Fibroblast of mammary gland (primary cell): ENCODE data around the gene ZC3H12D.

Experiments used
- DNase-seq: peaks from one replicate; pipeline ENCODE4 v3.0.0-alpha.2; 2010; ENCODE audit warnings: low read depth
- H3K4me3 ChIP-seq: 2 replicates; pipeline ENCODE4 v1.5.1; 2011; ENCODE audit warnings: low read depth, mild to moderate bottlenecking, low read length, moderate library complexity; ENCODE audit not compliant: control insufficient read depth
- TF ChIP-seq, protein P1 (sequence below): conservative IDR thresholded peaks from 2 replicates; pipeline ENCODE4 v1.5.1; 2011; ENCODE audit warnings: low read depth, low read length, inconsistent platforms; ENCODE audit not compliant: control insufficient read depth, insufficient read depth

The ZC3H12D gene

DNA sequence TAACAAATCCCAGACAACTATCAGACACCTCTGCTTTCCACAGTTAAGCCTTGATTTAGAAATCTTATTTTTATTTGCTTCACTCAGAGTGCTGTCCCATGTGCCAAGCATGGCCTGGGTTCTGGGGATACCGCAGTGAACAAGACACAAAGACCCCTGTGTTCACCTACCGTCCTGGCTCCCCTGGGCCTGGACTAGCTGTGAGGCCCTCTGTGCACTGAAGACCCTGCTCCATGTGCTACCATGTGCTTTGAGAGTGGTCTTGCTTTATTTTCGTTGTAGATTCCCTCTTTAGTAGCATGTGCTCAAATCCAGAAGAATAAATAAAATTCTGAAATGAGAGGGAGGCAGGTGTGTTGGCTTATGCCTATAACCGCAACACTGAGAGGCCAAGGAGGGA, 62.2 kb downstream of the ZC3H12D start:
- TF ChIP-seq, protein P1, sequence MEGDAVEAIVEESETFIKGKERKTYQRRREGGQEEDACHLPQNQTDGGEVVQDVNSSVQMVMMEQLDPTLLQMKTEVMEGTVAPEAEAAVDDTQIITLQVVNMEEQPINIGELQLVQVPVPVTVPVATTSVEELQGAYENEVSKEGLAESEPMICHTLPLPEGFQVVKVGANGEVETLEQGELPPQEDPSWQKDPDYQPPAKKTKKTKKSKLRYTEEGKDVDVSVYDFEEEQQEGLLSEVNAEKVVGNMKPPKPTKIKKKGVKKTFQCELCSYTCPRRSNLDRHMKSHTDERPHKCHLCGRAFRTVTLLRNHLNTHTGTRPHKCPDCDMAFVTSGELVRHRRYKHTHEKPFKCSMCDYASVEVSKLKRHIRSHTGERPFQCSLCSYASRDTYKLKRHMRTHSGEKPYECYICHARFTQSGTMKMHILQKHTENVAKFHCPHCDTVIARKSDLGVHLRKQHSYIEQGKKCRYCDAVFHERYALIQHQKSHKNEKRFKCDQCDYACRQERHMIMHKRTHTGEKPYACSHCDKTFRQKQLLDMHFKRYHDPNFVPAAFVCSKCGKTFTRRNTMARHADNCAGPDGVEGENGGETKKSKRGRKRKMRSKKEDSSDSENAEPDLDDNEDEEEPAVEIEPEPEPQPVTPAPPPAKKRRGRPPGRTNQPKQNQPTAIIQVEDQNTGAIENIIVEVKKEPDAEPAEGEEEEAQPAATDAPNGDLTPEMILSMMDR = no peak
- no peak overlapping the region for H3K4me3 ChIP-seq
- no peak for DNase-seq

DNA sequence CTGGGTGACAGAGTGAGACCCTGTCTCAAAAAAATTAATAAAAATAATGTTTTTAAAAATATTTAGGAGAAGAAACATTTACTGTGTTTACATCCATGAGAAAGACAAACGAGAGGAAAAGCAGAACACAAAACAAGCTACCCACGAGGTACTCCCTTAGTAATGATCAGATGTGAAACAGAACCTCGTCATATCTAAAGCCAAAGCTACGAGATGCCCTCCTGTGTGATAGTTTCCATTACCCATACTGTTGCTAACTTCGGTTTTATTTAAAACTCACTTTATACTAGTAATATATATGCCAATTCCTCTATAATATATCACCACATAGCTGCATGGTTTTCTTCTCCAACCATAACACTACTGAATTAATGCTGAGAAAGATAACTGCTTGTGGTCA, 63.7 kb downstream of the ZC3H12D start:
- no peak for DNase-seq
- TF ChIP-seq, protein P1 = no peak
- no peak overlapping the region for H3K4me3 ChIP-seq

- TF ChIP-seq, protein P1 = no peak
Observed at GRCh38 chr6:149419696-149420404, 65.0 kb downstream of the ZC3H12D start.

GRCh38 chr6:149414821-149415220, 70.0 kb downstream of the ZC3H12D start:
- no peak overlapping the region for H3K4me3 ChIP-seq
- DNase-seq = no peak
- TF ChIP-seq, protein P1 = no peak

More at GRCh38 chr6:149419696-149420404, 65.0 kb downstream of the ZC3H12D start:
- DNase-seq = no peak
- no peak overlapping the region for H3K4me3 ChIP-seq

DNA sequence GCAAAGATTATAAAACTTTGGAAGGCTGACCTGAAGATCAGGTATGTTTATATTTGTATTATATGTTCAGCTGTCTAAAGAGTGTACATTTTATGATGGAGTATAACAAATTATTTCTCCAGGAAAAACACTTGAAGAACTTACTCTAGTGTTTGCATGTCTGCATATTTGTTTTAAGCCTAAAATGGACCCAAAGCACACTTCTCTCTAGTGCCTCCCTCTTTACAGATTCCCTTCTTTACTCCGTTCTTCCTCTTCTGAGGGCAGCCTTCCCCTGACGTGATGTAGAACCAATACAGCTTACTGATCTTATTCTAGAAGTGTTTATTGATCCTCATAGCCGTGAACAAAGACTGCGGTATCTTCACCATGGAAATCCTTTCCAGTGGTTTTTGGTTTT, 70.8 kb downstream of the ZC3H12D start:
- TF ChIP-seq, protein P1 = no peak
- DNase-seq = no peak
- no peak overlapping the region for H3K4me3 ChIP-seq

GRCh38 chr6:149410557-149410956, 74.3 kb downstream of the ZC3H12D start:
- no peak overlapping the region for H3K4me3 ChIP-seq
- TF ChIP-seq, protein P1 = no peak
- no peak for DNase-seq
